Fibroblast of skin of back (primary cell): ENCODE measurements around the gene PDLIM5. TPM values are rescaled to one million over a fixed set of nuclear protein-coding genes. Genes with fewer than 3 reads are reported as not detected.
"Not testable (repeated sequence)": the region's sequence is repeated elsewhere in the genome, so short reads cannot be mapped to it uniquely, and the experiment has no call there.

Experiments
- DNase-seq: peaks from one replicate; pipeline ENCODE4 v3.0.0-alpha.2; 2013
- polyA plus RNA-seq, 2 experiments: library from polyadenylated mRNA; unstranded; fragments of 120-200 nt; gene quantifications; one replicate each; pipeline ENCODE4 v1.2.1, GENCODE V29; 2013; ENCODE audit not compliant: insufficient read length in 2 of 2

The PDLIM5 gene, protein sequence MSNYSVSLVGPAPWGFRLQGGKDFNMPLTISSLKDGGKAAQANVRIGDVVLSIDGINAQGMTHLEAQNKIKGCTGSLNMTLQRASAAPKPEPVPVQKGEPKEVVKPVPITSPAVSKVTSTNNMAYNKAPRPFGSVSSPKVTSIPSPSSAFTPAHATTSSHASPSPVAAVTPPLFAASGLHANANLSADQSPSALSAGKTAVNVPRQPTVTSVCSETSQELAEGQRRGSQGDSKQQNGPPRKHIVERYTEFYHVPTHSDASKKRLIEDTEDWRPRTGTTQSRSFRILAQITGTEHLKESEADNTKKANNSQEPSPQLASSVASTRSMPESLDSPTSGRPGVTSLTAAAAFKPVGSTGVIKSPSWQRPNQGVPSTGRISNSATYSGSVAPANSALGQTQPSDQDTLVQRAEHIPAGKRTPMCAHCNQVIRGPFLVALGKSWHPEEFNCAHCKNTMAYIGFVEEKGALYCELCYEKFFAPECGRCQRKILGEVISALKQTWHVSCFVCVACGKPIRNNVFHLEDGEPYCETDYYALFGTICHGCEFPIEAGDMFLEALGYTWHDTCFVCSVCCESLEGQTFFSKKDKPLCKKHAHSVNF
- polyA plus RNA-seq (2013, experiment 1 of 2; ENCODE audit: insufficient read length): 191 TPM
- polyA plus RNA-seq (2013, experiment 2 of 2; ENCODE audit: insufficient read length): 369 TPM

- peak; percentile 92 for DNase-seq
Measured at GRCh38 chr4:94451695-94452475, at the start of gene PDLIM5. PDLIM5 (plus strand) TSS chr4:94451942; CDS start chr4:94455289, 3,347 bp downstream.

DNA sequence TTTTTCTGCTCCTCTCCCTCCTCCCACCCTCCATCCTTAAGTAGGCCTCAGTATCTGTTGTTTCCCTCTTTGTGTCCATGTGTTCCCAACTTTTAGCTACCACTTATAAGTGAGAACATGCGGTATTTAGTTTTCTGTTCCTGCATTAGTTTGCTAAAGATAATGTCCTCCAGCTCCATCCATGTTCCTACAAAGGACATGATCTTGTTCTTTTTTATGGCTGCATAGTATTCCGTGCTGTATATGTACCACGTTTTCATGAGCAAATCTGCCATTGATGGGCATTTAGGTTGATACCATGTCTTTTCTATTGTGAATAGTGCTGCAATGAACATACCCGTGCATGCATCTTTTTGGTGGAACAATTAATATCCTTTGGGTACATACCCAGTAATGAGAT, 49.3 kb upstream of the PDLIM5 start:
- DNase-seq: not testable (repeated sequence)

- DNase-seq: no peak
Measured at GRCh38 chr4:94403751-94404150, 48.0 kb upstream of the PDLIM5 start.

- peak; percentile 81 for DNase-seq
Measured at GRCh38 chr4:94406668-94407437, 44.9 kb upstream of the PDLIM5 start.

- peak; percentile 62 for DNase-seq
Measured at GRCh38 chr4:94407846-94408245, 43.9 kb upstream of the PDLIM5 start.

- DNase-seq: peak; percentile 60
Measured at GRCh38 chr4:94408549-94409374, 43.0 kb upstream of the PDLIM5 start.

GRCh38 chr4:94409375-94409679, 42.4 kb upstream of the PDLIM5 start:
- no peak for DNase-seq

- peak; percentile 62 for DNase-seq
Measured at GRCh38 chr4:94409962-94410361, 41.8 kb upstream of the PDLIM5 start.

- DNase-seq: peak; percentile 61
Measured at GRCh38 chr4:94410678-94411206, 41.0 kb upstream of the PDLIM5 start.

DNA sequence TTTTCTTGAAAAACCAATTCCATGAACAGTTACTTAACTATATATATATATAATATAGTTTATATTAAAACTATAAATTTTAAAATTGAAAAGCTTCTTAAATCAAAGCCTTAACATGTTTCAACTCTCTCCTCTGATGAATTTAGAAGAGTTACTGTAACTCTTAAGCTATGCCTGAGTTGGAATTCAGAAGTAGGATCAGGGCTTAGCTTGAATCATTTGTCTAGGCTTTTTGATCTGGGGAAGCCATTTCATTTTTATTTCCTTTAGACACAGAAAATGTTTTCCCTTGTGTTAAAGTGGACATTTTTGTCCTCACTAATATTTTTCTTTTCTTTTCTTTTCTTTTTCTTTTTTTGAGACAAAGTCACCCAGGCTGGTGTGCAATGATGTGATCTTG, 40.4 kb upstream of the PDLIM5 start:
- DNase-seq: no peak

DNA sequence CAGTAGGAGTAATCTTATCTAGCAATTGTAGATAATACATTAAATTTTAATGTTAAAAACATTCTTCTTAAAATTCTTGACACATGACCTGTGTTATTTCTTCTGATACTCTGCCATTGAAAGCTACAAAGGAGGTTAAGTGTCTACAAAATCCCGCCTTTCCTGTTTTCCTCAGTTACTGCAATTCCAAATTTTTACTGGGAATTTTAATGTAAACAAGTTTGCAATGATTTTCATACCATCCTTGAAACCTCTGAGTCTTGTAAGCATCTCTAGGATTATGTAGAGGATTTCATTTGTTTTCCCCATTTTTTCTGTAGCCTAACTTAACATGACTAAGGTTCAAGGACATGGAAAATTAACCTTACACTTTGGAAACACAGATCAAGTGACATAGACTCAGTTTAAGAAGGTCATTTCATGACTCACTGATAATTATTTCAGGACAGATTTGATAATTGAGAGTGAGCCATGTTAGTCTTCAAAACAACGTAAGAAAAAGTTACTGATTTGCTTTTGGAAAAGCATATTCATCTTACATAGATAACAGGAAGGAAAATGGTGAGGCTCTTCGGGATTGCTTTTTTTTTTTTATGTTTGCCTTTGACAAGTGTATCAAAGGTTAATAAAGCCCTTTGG, 39.6 kb upstream of the PDLIM5 start:
- no peak for DNase-seq

GRCh38 chr4:94412658-94413038, 39.1 kb upstream of the PDLIM5 start:
- peak; percentile 76 for DNase-seq

DNA sequence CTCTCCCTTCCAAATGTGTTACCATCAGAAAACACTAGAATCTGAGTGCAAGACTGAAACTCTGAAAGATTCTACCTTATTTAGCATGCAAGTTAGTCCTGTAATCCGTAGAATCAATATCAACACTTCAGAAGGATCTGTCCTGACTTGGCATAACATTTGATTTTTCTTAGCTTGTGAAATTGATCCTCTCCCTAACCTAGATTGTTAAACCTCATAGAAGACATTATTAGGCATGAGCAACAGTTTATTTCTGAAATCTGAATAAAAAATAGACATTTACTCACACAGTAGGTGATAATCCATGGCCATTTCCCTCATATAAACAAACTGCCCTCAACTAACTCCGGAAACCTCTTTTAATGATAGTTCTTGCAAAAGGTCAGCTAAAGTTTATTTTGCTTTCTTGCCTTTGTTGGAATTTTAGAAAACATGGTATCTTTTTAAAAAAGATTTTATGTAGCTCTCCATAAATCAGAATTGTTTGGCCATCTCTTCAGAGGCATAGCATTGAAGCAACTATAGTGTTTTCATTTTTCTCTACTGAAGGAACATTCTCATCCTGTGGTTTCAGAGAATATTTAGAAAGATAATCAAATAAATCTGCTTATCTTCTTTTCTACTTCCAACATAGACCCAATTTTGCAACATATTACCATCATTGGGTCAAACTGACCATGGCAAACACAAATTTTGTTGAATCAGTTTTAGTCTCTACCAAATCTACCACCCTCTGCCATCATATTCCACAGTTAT, 38.5 kb upstream of the PDLIM5 start:
- no peak for DNase-seq

- DNase-seq: no peak
Measured at GRCh38 chr4:94414907-94415306, 36.8 kb upstream of the PDLIM5 start.

DNA sequence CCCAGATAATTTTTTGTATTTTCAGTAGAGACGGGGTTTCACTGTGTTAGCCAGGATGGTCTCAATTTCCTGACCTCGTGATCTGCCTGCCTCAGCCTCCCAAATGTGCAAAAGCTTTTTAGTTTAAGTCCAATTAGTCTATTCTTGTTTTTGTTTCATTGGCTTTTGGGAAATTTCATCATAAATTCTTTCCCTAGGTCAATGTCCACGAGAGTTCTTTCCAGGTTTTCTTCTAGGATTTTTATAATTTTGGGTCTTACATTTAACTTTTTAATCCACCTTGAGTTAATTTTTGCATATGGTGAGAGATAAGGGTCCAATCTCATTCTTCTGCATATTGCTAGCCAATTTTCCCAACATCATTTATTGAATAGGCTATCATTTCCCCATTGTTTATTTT, 36.3 kb upstream of the PDLIM5 start:
- no peak for DNase-seq

- no peak for DNase-seq
Measured at GRCh38 chr4:94416335-94416734, 35.4 kb upstream of the PDLIM5 start.

DNA sequence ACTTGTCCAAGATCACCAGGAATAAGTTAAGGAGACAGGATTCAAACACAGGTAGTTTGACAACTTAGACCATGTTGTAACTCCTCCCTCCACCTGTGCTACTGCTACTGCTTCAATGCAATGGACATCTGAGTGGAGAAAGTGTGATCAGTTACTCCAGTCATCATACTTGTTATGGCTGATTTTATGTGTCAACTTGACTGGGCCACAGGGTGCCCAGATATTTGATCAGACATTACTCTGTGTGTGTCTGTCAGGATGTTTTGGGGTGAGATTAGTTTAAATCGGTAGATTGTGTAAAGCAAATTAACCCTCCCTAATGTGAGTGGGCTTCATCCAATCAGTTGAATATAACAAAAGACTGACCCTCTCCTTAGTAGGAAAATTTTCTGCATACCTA, 34.8 kb upstream of the PDLIM5 start:
- DNase-seq: no peak

- no peak for DNase-seq
Measured at GRCh38 chr4:94419549-94419948, 32.2 kb upstream of the PDLIM5 start.

DNA sequence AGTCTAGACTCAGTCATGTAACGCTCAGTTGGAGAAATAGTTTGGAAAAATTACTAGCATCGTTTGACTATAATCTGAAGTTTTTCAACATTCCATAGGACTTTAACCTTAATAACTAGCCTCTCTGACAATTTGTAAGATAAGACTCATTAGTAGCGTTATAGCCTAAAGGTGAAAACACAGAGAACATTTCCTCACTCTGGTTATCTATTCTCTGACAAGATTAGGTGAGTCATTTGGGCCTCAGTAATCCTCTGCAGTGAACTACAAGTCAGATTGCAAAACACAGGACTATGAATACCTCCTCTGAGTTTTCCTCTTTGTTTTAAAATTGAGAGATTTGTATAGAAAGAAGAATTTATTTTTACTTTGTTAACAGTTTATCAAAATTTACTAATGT, 31.8 kb upstream of the PDLIM5 start:
- no peak for DNase-seq

DNA sequence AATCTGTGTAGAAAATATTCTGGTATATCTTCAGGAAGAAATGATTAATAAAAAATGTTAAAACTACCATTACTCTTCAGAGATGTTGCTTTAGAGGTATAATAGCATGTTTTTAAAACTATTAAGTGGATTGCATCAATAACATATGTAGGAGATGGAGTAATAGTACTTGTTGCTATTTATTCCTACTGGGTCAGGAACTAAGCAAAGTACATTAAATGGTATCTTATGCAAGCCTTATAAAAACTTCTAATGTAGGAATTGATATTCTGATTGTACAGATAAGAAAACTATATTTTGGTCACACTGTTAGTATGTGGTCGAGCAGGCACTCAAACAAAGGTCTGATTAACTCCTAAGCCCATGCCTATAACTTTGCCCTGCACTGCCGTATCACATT, 31.4 kb upstream of the PDLIM5 start:
- DNase-seq: no peak
